A549 (cell line): ENCODE results near the gene PGA3. TPM values are rescaled to one million over a fixed set of nuclear protein-coding genes. Genes with fewer than 3 reads are reported as not detected.

ENCODE experiments used
- ATAC-seq, 2 experiments: fragments of 200-7000 bp in 1 of 2; fragments of >200 bp in 1 of 2; cut with Nextera tagmentation in 1 of 2; cut with Tn5 transposase in 1 of 2; 3 replicates each; pipeline versions ENCODE4 v1.8.0 to v1.9.1; 2018 to 2020; ENCODE audit warnings: mild to moderate bottlenecking in 1 of 2, moderate library complexity in 1 of 2
- CTCF ChIA-PET: fragments of 300-600 bp; sonication (Branson Sonifier 250); formaldehyde crosslinking; extraction: SDS; loops from one replicate; lab custom pipeline; 2021; ENCODE audit warnings: antibody characterized with exemption, inconsistent platforms; lab: Yijun Ruan, JAX
- POLR2A ChIA-PET: fragments of 350-600 bp; formaldehyde crosslinking; extraction: SDS; loops from one replicate; lab custom pipeline; 2021; ENCODE audit warnings: antibody characterized with exemption, inconsistent platforms; lab: Yijun Ruan, JAX
- DNase-seq, 2 experiments: peaks; one replicate each; pipeline versions ENCODE4 v3.0.0 to v3.0.0-alpha.2; 2011 to 2016; ENCODE audit warnings: low read depth in 1 of 2, low spot score in 1 of 2
- FAIRE-seq: peaks from 2 replicates; lab custom pipeline; 2011; peaks lifted over from hg19 to GRCh38; lab: Jason Lieb, UNC
- H3K27ac ChIP-seq, 2 experiments: fragments of >200 bp; sonication (Bioruptor Twin); formaldehyde crosslinking; 3 replicates each; pipeline ENCODE4 v1.5.1; 2016 to 2017
- H3K4me1 ChIP-seq: fragments of >200 bp; sonication (Bioruptor Twin); formaldehyde crosslinking; 3 replicates; pipeline ENCODE4 v1.6.1; 2016
- H3K4me2 ChIP-seq: fragments of >200 bp; sonication (Bioruptor Twin); formaldehyde crosslinking; 3 replicates; pipeline ENCODE4 v1.6.1; 2016
- H3K4me3 ChIP-seq: fragments of >200 bp; sonication (Bioruptor Twin); formaldehyde crosslinking; 3 replicates; pipeline ENCODE4 v1.5.1; 2016
- H3K9me3 ChIP-seq: fragments of >200 bp; sonication (Bioruptor Twin); formaldehyde crosslinking; 3 replicates; pipeline ENCODE4 v1.6.1; 2016
- CEBPB ChIP-seq, 2 experiments: fragments of >200 bp in 1 of 2; sonication (Bioruptor Twin) in 1 of 2; formaldehyde crosslinking in 1 of 2; IDR thresholded peaks; 2 replicates each; pipeline ENCODE4 v1.6.1; 2012 to 2016
- CTCF ChIP-seq: fragments of >200 bp; sonication (Bioruptor Twin); formaldehyde crosslinking; IDR thresholded peaks from 3 replicates; pipeline ENCODE4 v1.5.1; 2016
- ELK1 ChIP-seq: fragments of 150-350 bp; IDR thresholded peaks from 2 replicates; pipeline ENCODE4 v1.6.1; 2014; ENCODE audit warnings: low read depth, mild to moderate bottlenecking, low read length
- FOSB ChIP-seq: fragments of 250-450 bp; sonication (Bioruptor Pico); IDR thresholded peaks from 2 replicates; pipeline ENCODE4 v1.5.0; 2020; ENCODE audit warnings: mild to moderate bottlenecking, moderate library complexity
- FOSL2 ChIP-seq, 2 experiments: fragments of 450-650 bp in 1 of 2; fragments of >200 bp in 1 of 2; sonication (Bioruptor Twin) in 1 of 2; formaldehyde crosslinking; IDR thresholded peaks; 2 replicates each; pipeline versions ENCODE4 v1.5.0 to v1.6.1; 2016 to 2020; ENCODE audit warnings: mild to moderate bottlenecking in 1 of 2, moderate library complexity in 1 of 2
- HMGXB4 ChIP-seq: fragments of 250-450 bp; sonication (Bioruptor Pico); IDR thresholded peaks from 2 replicates; pipeline ENCODE4 v1.5.0; 2021; ENCODE audit warnings: mild to moderate bottlenecking, moderate library complexity, borderline replicate concordance
- HOXA7 ChIP-seq: fragments of 250-450 bp; sonication (Bioruptor Pico); IDR thresholded peaks from 2 replicates; pipeline ENCODE4 v1.5.0; 2020; ENCODE audit warnings: mild to moderate bottlenecking, moderate library complexity
- HOXB13 ChIP-seq: fragments of 250-450 bp; sonication (Bioruptor Pico); IDR thresholded peaks from 2 replicates; pipeline ENCODE4 v1.5.0; 2020; ENCODE audit warnings: low read depth, mild to moderate bottlenecking, moderate library complexity
- NR3C1 ChIP-seq: fragments of >200 bp; sonication (Bioruptor Twin); formaldehyde crosslinking; IDR thresholded peaks from 3 replicates; pipeline ENCODE4 v1.6.1; 2017
- RAD21 ChIP-seq, 2 experiments: fragments of >200 bp in 1 of 2; sonication (Bioruptor Twin) in 1 of 2; formaldehyde crosslinking in 1 of 2; IDR thresholded peaks in 1 of 2; conservative IDR thresholded peaks in 1 of 2; 2 replicates in 1 of 2; 3 replicates in 1 of 2; pipeline ENCODE4 v1.6.1; 2012 to 2018; ENCODE audit warnings: inconsistent platforms in 1 of 2
- RNF2 ChIP-seq: fragments of 200-600 bp; sonication (generic); IDR thresholded peaks from 2 replicates; pipeline ENCODE4 v1.6.1; 2016; ENCODE audit warnings: low read depth, mild to moderate bottlenecking, antibody characterized with exemption, moderate library complexity, borderline replicate concordance
- SMC3 ChIP-seq: fragments of >200 bp; sonication (Bioruptor Twin); formaldehyde crosslinking; IDR thresholded peaks from 3 replicates; pipeline ENCODE4 v1.6.1; 2018; ENCODE audit warnings: inconsistent platforms
- WGBS: methylation state at CpG from one replicate; pipeline ENCODE4 v1.1.6; 2017; ENCODE audit errors: missing lambda C conversion rate; 5-methylcytosine and 5-hydroxymethylcytosine counted together
- polyA plus RNA-seq, 4 experiments: library from polyadenylated mRNA; depleted of rRNA in 3 of 4; stranded (reverse); fragments of >200 nt; fragmentation: RNase III in 1 of 4; extraction: RNeasy Plus Mini Kit Qiagen cat#74134 plus additional on column Dnase treatment in 1 of 4; gene quantifications; 2 replicates in 3 of 4; 3 replicates in 1 of 4; pipeline ENCODE4 v1.2.3, GENCODE V29; 2011 to 2017

Gene PGA3
- polyA plus RNA-seq, 2 of the 4 experiments (the other 2 are of a cell fraction), result not detected

DNA sequence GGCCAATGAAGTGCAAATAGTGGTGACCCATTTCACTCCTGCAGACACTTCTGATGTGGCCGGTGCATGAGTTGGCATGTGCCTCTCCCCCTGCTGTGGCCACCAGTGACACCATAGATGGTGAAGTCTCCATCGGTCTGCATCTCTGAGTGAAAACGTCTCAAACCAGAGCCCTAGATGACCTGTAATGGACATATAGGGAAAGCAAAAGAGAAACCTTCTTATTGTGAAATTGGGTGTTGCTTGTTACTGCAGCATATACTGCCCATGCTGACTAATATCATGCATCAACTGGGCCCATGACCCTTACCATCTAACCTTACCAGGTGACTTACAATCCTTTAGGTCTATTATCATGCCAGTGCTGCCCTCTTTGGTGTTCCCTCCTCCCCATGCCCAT lies 30.4 kb upstream of the PGA3 start:
- DNase-seq (no peak), FAIRE-seq (no peak), ATAC-seq (no peak)
- H3K9me3 ChIP-seq, result no peaks in the 10 kb centered on the region
- WGBS, result 41% methylated on average over 3 of the region's 3 CpGs
- no peak overlapping the region for H3K27ac ChIP-seq
- H3K4me2 ChIP-seq, result no peak overlapping the region
- CTCF ChIA-PET, result interaction anchor here (1.1 to 6.9 kb wide), 4 partner anchors 15 to 398 kb away, joined by 3 to 56 read pairs (median 8); no protein-coding TSS in a partner anchor
- no peaks in the 10 kb centered on the region for H3K4me1 ChIP-seq
- no peak overlapping the region for H3K4me3 ChIP-seq
- POLR2A ChIA-PET, result no interaction called here
- no peak for TF ChIP-seq HMGXB4
- TF ChIP-seq FOSB, result no peak
- TF ChIP-seq CTCF, result no peak
- TF ChIP-seq NR3C1, result no peak
- TF ChIP-seq FOSL2 (IDR thresholded peaks at IDR 0.05), result no peak
- no peak for TF ChIP-seq FOSL2 (CRISPR knock-in tag; IDR thresholded peaks at IDR 0.05)
- TF ChIP-seq RNF2, result no peak

DNA sequence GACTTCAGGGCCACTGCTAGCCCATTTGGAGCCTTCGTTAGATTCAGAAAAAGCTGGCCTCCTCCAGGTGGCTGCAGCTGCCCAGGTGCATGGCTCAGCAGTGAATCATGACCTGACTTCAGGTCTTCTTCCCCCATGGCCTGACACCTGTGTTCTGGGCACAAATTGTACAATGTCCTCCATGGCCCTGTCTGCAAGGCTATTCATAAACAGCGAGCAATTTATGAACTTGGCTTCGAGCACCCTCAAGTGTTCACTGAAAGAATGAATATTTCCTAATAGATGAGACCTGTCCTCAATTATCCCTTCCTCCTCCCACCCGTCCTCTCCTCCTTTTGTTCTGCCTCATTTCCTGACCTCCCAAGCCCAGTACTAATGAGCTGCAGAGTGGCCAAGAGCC lies 29.9 kb upstream of the PGA3 start:
- Histone ChIP-seq H3K27ac (no peak overlapping the region), H3K4me1 (no peaks in the 10 kb centered on the region), H3K4me2 (no peak overlapping the region), H3K9me3 (no peaks in the 10 kb centered on the region), H3K4me3 (no peak overlapping the region)
- ChIA-PET POLR2A (no interaction called here), CTCF (interaction anchor here (0.7 to 6.9 kb wide), 9 partner anchors 10 to 408 kb away, joined by 3 to 56 read pairs (median 3); no protein-coding TSS in a partner anchor)
- 16% methylated on average over 4 of the region's 4 CpGs for WGBS
- FAIRE-seq (no peak), ATAC-seq (peak; percentile 44 to 80; a peak in 4 of 6 replicates)
- TF ChIP-seq ELK1 (no peak), RAD21 (conservative IDR thresholded peaks at IDR 0.05 in 1 of 2, IDR thresholded peaks at IDR 0.05 in 1 of 2) (peak; percentile 50 to 59; a peak in 4 of 5 replicates), HOXA7 (no peak), CTCF (peak; percentile 27; the same call in 1 of the 3 replicates), HOXB13 (no peak), SMC3 (peak; percentile 12; the same call in 1 of the 3 replicates)
- TF ChIP-seq, all 56 proteins: peak for 3
- peak in 1 of 2 experiments; percentile 49 for DNase-seq

DNA sequence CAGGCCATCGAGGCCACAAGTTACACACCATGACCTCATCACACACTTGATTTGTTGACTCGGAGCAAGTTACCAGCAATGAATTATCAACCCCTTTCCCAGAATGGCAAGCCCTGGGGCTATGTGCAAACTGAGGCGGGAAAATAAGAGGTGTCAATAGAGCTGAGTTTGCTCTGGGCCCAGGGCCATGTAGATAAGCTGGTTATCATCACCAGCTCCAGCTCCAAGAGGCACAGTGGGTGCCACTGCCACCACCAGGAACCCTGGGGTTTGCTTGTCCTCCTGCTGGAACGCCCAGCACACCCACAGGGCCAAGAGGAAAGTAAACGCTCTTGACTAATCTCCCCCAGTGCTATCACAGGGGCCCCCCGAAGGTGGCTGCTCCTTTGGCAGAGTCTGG lies 29.0 kb upstream of the PGA3 start:
- Histone ChIP-seq H3K9me3 (no peaks in the 10 kb centered on the region), H3K4me2 (no peak overlapping the region), H3K4me1 (no peaks in the 10 kb centered on the region), H3K27ac (no peak overlapping the region), H3K4me3 (no peak overlapping the region)
- CTCF ChIA-PET, result interaction anchor here (0.7 to 6.9 kb wide), 10 partner anchors 11 to 409 kb away, joined by 3 to 56 read pairs (median 3); no protein-coding TSS in a partner anchor
- ATAC-seq, result no peak
- no peak for DNase-seq
- POLR2A ChIA-PET, result no interaction called here
- no peak for FAIRE-seq
- TF ChIP-seq CEBPB (IDR thresholded peaks at IDR 0.05), result no peak
- WGBS, result 19% methylated on average over 6 of the region's 6 CpGs
